ENCODE measurements around the gene AGPAT3. TPM values are rescaled to one million over a fixed set of nuclear protein-coding genes. Genes with fewer than 3 reads are reported as not detected.

The AGPAT3 gene
- total and polyA plus RNA-seq, 2 donors (not counting 1 experiment from before 2014, with no cell fraction given): 29.4 to 44.9 TPM

DNA sequence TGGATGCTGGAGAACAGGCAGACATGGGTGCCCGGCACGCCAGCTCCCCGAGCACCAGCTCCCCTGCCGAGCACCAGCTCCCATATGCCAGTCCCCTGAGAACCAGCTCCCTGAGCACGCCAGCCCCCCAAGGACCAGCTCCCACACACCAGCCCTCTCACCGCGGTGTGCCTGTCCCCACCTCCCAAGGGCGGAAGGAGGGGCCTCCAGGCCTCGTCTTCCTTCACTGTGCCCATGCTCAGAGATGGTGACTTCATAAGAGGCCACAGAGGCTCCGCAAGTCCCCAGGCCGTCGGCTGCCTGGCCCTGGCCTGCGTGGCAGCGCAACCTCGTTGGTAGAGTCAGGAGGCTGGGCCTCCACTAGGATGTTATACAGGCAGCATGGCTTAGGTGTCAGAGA is 69.1 kb downstream of the AGPAT3 start:
- Histone ChIP-seq H3K27me3 (ENCODE audit: control insufficient read depth, insufficient read depth, low read length) (no peaks in the 10 kb centered on the region), H3K36me3 (ENCODE audit: control insufficient read depth, insufficient read depth, low read length) (no peaks in the 10 kb centered on the region), H3K4me2 (ENCODE audit: extremely low read depth, insufficient read depth, low read length) (no peak overlapping the region), H2AFZ (ENCODE audit: low read length) (no peak overlapping the region), H4K20me1 (ENCODE audit: control insufficient read depth, extremely low read depth, insufficient read depth, low read length) (no peaks in the 10 kb centered on the region), H3K9me3 (ENCODE audit: control insufficient read depth, insufficient read depth, low read depth, low read length) (no peaks in the 10 kb centered on the region), H3K27ac (ENCODE audit: insufficient read depth, low read length) (no peak overlapping the region), H3K9ac (ENCODE audit: insufficient read depth, low read length) (no peak overlapping the region), H3K79me2 (ENCODE audit: control insufficient read depth, insufficient read depth, low read length) (peaks cover 1% of the 10 kb centered on the region), H3K4me3 (replicated peaks in 1 of 4; ENCODE audit: control extremely low read depth in 1 of 4, insufficient read depth in 1 of 4, low read depth in 3 of 4, low read length in 4 of 4) (no peak overlapping the region), H3K4me1 (ENCODE audit: control insufficient read depth, extremely low read depth, insufficient read depth, low read length) (peaks cover 4% of the 10 kb centered on the region)
- TF ChIP-seq EZH2 (IDR thresholded peaks at IDR 0.05; ENCODE audit: low read length, missing control alignments): no peak
- TF ChIP-seq, protein P1, sequence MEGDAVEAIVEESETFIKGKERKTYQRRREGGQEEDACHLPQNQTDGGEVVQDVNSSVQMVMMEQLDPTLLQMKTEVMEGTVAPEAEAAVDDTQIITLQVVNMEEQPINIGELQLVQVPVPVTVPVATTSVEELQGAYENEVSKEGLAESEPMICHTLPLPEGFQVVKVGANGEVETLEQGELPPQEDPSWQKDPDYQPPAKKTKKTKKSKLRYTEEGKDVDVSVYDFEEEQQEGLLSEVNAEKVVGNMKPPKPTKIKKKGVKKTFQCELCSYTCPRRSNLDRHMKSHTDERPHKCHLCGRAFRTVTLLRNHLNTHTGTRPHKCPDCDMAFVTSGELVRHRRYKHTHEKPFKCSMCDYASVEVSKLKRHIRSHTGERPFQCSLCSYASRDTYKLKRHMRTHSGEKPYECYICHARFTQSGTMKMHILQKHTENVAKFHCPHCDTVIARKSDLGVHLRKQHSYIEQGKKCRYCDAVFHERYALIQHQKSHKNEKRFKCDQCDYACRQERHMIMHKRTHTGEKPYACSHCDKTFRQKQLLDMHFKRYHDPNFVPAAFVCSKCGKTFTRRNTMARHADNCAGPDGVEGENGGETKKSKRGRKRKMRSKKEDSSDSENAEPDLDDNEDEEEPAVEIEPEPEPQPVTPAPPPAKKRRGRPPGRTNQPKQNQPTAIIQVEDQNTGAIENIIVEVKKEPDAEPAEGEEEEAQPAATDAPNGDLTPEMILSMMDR (conservative IDR thresholded peaks at IDR 0.05 in 1 of 2, IDR thresholded peaks at IDR 0.05 in 1 of 2; ENCODE audit: low read depth in 1 of 2, low read length in 2 of 2): no peak
- no peak for DNase-seq (ENCODE audit: low read depth in 2 of 2)

- H3K9ac ChIP-seq (ENCODE audit: insufficient read depth, low read length): no peak overlapping the region
- H2AFZ ChIP-seq (ENCODE audit: low read length): no peak overlapping the region
- no peak overlapping the region for H3K4me3 ChIP-seq (replicated peaks in 1 of 4; ENCODE audit: control extremely low read depth in 1 of 4, insufficient read depth in 1 of 4, low read depth in 3 of 4, low read length in 4 of 4)
- TF ChIP-seq EZH2 (IDR thresholded peaks at IDR 0.05; ENCODE audit: low read length, missing control alignments): no peak
- TF ChIP-seq, protein P1 (conservative IDR thresholded peaks at IDR 0.05 in 1 of 2, IDR thresholded peaks at IDR 0.05 in 1 of 2; ENCODE audit: low read depth in 1 of 2, low read length in 2 of 2): no peak
- peaks cover 4% of the 10 kb centered on the region for H3K4me1 ChIP-seq (ENCODE audit: control insufficient read depth, extremely low read depth, insufficient read depth, low read length)
- H3K36me3 ChIP-seq (ENCODE audit: control insufficient read depth, insufficient read depth, low read length): no peaks in the 10 kb centered on the region
- H3K4me2 ChIP-seq (ENCODE audit: extremely low read depth, insufficient read depth, low read length): no peak overlapping the region
- H4K20me1 ChIP-seq (ENCODE audit: control insufficient read depth, extremely low read depth, insufficient read depth, low read length): no peaks in the 10 kb centered on the region
- H3K27ac ChIP-seq (ENCODE audit: insufficient read depth, low read length): no peak overlapping the region
- no peaks in the 10 kb centered on the region for H3K27me3 ChIP-seq (ENCODE audit: control insufficient read depth, insufficient read depth, low read length)
- no peaks in the 10 kb centered on the region for H3K9me3 ChIP-seq (ENCODE audit: control insufficient read depth, insufficient read depth, low read depth, low read length)
- no peak for DNase-seq (ENCODE audit: low read depth in 2 of 2)
- peaks cover 1% of the 10 kb centered on the region for H3K79me2 ChIP-seq (ENCODE audit: control insufficient read depth, insufficient read depth, low read length)
These were observed 70.0 kb downstream of the AGPAT3 start for GRCh38 chr21:43934716-43935705.

GRCh38 chr21:43935711-43936110 is 70.7 kb downstream of the AGPAT3 start:
- Histone ChIP-seq H3K9me3 (ENCODE audit: control insufficient read depth, insufficient read depth, low read depth, low read length) (no peaks in the 10 kb centered on the region), H3K36me3 (ENCODE audit: control insufficient read depth, insufficient read depth, low read length) (no peaks in the 10 kb centered on the region), H3K79me2 (ENCODE audit: control insufficient read depth, insufficient read depth, low read length) (peaks cover 1% of the 10 kb centered on the region), H3K4me1 (ENCODE audit: control insufficient read depth, extremely low read depth, insufficient read depth, low read length) (peaks cover 4% of the 10 kb centered on the region), H3K4me2 (ENCODE audit: extremely low read depth, insufficient read depth, low read length) (no peak overlapping the region), H4K20me1 (ENCODE audit: control insufficient read depth, extremely low read depth, insufficient read depth, low read length) (no peaks in the 10 kb centered on the region), H3K9ac (ENCODE audit: insufficient read depth, low read length) (no peak overlapping the region), H3K27ac (ENCODE audit: insufficient read depth, low read length) (no peak overlapping the region), H2AFZ (ENCODE audit: low read length) (no peak overlapping the region), H3K4me3 (replicated peaks in 1 of 4; ENCODE audit: control extremely low read depth in 1 of 4, insufficient read depth in 1 of 4, low read depth in 3 of 4, low read length in 4 of 4) (no peak overlapping the region), H3K27me3 (ENCODE audit: control insufficient read depth, insufficient read depth, low read length) (no peaks in the 10 kb centered on the region)
- DNase-seq (ENCODE audit: low read depth in 2 of 2): no peak
- TF ChIP-seq, protein P1 (conservative IDR thresholded peaks at IDR 0.05 in 1 of 2, IDR thresholded peaks at IDR 0.05 in 1 of 2; ENCODE audit: low read depth in 1 of 2, low read length in 2 of 2): no peak
- no peak for TF ChIP-seq EZH2 (IDR thresholded peaks at IDR 0.05; ENCODE audit: low read length, missing control alignments)
